Measurements from ENCODE around the gene RPL22L1.
"Not testable (repeated sequence)": the region's sequence is repeated elsewhere in the genome, so short reads cannot be mapped to it uniquely, and the experiment has no call there.

RPL22L1 gene

DNA sequence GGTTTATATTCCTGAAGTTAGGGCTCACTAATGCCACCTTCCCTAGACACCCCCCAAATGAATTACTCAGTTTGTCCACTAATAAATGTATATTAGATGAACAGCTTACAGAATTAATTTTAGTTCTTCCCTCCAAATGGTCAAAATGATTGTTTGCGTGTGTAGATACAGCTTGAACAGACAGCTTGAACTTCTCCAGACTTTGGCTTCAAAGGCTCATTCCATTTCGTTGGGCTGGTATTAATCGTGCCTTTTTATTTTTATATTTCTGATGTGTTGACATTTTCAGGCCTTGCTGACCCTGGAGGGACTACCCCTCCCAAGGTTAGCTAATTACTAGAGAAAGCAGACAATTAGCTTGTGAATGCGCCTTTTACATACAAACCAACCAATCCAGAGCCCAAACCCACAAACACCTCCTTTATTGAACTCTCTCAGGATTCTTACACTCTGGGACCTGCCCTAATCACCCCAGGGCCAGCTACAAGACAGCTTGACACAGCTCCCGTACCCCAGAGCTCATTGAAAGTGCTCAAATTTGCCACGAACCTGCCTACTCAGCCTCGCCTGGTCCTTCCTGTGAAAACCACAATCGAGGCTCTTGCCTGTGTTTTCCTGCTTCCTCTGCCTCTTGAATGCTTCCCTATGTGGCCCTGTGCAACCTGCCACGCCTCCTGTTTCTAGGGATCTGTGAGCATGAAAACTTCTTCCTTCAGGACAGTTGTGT lies 40.3 kb downstream of the RPL22L1 start:
- no peak for DNase-seq (ENCODE audit: low read depth)
- H3K4me3 ChIP-seq (ENCODE audit: low read depth, low read length), result no peak overlapping the region
- TF ChIP-seq, protein P1, sequence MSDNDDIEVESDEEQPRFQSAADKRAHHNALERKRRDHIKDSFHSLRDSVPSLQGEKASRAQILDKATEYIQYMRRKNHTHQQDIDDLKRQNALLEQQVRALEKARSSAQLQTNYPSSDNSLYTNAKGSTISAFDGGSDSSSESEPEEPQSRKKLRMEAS (IDR thresholded peaks at IDR 0.05; ENCODE audit: low read depth, low read length), result no peak
- TF ChIP-seq MYC (IDR thresholded peaks at IDR 0.05; ENCODE audit: low read depth, low read length), result no peak
- TF ChIP-seq, protein P2, sequence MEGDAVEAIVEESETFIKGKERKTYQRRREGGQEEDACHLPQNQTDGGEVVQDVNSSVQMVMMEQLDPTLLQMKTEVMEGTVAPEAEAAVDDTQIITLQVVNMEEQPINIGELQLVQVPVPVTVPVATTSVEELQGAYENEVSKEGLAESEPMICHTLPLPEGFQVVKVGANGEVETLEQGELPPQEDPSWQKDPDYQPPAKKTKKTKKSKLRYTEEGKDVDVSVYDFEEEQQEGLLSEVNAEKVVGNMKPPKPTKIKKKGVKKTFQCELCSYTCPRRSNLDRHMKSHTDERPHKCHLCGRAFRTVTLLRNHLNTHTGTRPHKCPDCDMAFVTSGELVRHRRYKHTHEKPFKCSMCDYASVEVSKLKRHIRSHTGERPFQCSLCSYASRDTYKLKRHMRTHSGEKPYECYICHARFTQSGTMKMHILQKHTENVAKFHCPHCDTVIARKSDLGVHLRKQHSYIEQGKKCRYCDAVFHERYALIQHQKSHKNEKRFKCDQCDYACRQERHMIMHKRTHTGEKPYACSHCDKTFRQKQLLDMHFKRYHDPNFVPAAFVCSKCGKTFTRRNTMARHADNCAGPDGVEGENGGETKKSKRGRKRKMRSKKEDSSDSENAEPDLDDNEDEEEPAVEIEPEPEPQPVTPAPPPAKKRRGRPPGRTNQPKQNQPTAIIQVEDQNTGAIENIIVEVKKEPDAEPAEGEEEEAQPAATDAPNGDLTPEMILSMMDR (IDR thresholded peaks at IDR 0.05; ENCODE audit: low read depth, low read length), result no peak
- no peak for TF ChIP-seq POLR2A (IDR thresholded peaks at IDR 0.05; ENCODE audit: extremely low read depth, insufficient read length)

DNA sequence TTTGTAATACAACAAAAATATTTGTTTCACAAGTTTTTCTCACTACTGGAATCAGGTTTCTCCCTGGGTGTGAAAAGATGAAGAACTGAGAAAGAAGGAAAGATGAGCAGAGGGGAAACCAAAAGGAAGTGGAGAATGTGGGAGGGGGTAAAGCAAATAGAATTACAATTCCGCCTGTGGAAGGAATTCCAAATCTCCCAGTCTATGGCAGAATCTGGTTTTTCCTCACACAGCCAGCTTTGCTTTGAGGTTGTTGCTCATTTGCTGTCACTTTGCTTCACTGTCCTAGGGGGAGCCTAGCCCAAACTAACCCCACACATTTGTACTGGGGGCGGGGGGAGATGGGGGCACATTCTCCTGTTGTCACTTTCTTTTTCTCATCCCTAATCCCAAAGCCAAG lies 43.9 kb downstream of the RPL22L1 start:
- TF ChIP-seq, protein P1 (IDR thresholded peaks at IDR 0.05; ENCODE audit: low read depth, low read length), result no peak
- TF ChIP-seq POLR2A (IDR thresholded peaks at IDR 0.05; ENCODE audit: extremely low read depth, insufficient read length), result no peak
- no peak overlapping the region for H3K4me3 ChIP-seq (ENCODE audit: low read depth, low read length)
- no peak for DNase-seq (ENCODE audit: low read depth)

DNA sequence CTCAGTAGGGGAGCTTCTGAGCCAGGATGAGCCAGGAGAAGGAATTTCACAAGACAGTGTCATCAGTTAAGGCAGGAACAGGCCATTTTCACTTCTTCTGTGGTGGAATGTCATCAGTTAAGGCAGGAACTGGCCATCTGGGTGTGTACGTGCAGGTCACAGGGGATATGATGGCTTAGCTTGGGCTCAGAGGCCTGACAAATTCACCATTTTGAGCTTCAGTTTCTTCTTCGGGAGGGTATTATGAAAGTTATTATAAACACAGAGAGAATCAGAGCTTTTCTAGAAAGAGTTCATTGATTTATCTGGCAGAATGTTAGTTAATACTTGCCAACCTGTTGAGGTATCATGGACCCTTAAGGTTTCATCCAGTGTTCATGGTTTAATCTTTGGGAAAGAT lies 46.4 kb downstream of the RPL22L1 start:
- not testable (repeated sequence) for H3K4me3 ChIP-seq (ENCODE audit: low read depth, low read length)

DNA sequence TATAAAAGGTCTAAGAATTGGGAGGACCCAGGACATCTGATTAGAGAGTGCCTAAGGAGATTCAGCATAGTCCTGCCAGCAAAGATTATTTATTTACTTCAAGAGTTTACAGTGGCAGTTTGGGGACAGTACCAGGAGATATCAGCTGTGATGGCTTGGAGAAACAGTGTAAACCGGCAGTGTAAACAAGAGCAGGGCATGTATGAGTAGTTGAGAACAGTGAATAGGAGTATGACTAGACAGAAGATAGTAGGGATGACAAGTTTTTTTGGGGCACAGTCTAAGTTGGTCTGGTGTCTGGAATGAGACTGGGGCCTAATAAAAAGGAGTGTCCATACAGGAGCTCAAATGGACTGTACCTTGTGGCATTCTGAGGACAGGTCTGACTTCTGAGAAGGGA lies 51.7 kb downstream of the RPL22L1 start:
- H3K4me3 ChIP-seq (ENCODE audit: low read depth, low read length), result not testable (repeated sequence)

More for the DNA sequence above, 46.4 kb downstream of the RPL22L1 start:
- DNase-seq (ENCODE audit: low read depth), result not testable (repeated sequence)

DNA sequence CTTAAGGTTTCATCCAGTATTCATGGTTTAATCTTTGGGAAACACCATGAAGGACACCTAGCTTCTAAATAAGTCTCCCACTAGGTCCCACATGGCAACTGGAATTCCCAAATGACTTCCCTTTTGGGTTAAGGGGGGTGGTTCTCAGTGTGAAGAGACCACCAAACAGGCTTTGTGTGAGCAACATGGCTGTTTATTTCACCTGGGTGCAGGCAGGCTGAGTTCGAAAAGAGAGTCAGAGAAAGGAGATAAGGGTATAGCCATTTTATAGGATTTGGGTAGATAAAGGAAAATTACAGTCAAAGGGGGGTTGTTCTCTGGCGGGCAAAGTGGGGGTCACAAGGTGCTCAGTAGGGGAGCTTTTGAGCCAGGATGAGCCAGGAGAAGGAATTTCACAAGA lies 52.5 kb downstream of the RPL22L1 start:
- not testable (repeated sequence) for H3K4me3 ChIP-seq (ENCODE audit: low read depth, low read length); DNase-seq (ENCODE audit: low read depth)

More for the DNA sequence above, 51.7 kb downstream of the RPL22L1 start:
- not testable (repeated sequence) for DNase-seq (ENCODE audit: low read depth)

DNA sequence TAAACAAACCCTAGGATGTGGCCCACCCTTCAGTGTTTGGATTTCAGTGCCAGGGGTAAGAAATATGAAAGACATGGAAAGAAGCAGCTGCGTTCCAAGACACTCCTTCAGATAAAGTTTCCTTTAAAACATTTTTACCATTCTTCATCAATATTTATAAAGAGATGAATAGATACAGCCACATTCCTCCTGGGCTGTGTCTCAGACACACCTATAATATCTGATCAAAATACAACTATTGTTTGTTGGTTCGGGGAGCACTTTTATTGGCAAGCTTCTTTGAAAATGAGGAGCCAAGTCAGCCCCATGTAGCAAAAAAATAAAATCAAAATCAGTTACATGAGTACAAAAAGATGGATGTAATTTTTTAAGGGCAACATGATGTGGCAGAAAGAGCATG lies 53.2 kb downstream of the RPL22L1 start:
- TF ChIP-seq, protein P2 (IDR thresholded peaks at IDR 0.05; ENCODE audit: low read depth, low read length), result no peak
- TF ChIP-seq, protein P1 (IDR thresholded peaks at IDR 0.05; ENCODE audit: low read depth, low read length), result no peak
- TF ChIP-seq MYC (IDR thresholded peaks at IDR 0.05; ENCODE audit: low read depth, low read length), result no peak
- TF ChIP-seq POLR2A (IDR thresholded peaks at IDR 0.05; ENCODE audit: extremely low read depth, insufficient read length), result no peak
- no peak for DNase-seq (ENCODE audit: low read depth)
- no peak overlapping the region for H3K4me3 ChIP-seq (ENCODE audit: low read depth, low read length)

DNA sequence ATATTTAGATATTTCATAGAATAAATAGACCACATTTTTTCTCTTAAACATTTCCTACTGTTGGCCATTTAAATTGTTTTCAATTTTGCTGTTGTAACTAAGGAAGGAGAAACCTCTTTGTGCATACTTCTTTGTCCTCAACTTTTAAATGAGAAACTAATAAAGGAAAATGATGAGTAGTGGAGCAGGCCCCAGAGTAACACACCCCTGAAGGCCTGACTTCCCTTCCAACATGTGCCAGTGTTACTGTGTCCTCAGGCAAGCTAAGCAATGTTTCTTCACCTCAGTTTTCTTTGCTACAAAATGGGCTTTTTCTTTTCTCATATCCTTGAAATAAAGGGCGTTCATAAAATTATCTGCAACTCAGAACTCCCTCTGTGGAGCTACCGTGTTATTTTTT lies 53.7 kb downstream of the RPL22L1 start:
- H3K4me3 ChIP-seq (ENCODE audit: low read depth, low read length), result no peak overlapping the region
- no peak for DNase-seq (ENCODE audit: low read depth)
- TF ChIP-seq MYC (IDR thresholded peaks at IDR 0.05; ENCODE audit: low read depth, low read length) (no peak), POLR2A (IDR thresholded peaks at IDR 0.05; ENCODE audit: extremely low read depth, insufficient read length) (no peak)
- TF ChIP-seq, protein P2 (IDR thresholded peaks at IDR 0.05; ENCODE audit: low read depth, low read length), result no peak
- TF ChIP-seq, protein P1 (IDR thresholded peaks at IDR 0.05; ENCODE audit: low read depth, low read length), result no peak

DNA sequence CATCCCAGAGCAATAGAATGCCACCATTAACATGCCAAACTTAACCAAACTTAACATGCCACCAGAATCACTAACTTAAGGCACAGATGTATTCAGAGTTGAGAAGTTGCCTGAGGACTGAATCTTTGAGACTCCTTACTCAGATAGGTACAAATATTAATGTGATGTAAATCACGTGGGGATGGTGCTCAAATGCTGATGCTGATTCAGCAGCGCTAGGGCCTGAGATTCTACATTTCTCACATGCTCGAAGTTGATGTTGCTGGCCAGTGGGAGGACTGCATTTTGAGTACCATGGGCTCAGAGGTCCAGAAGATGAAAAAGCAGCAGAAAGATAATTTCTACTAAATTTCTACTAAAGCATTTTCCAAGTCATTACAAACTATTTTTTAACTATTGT lies 54.1 kb downstream of the RPL22L1 start:
- no peak for DNase-seq (ENCODE audit: low read depth)
- H3K4me3 ChIP-seq (ENCODE audit: low read depth, low read length), result no peak overlapping the region
- TF ChIP-seq, protein P2 (IDR thresholded peaks at IDR 0.05; ENCODE audit: low read depth, low read length), result no peak
- TF ChIP-seq POLR2A (IDR thresholded peaks at IDR 0.05; ENCODE audit: extremely low read depth, insufficient read length) (no peak), MYC (IDR thresholded peaks at IDR 0.05; ENCODE audit: low read depth, low read length) (no peak)
- TF ChIP-seq, protein P1 (IDR thresholded peaks at IDR 0.05; ENCODE audit: low read depth, low read length), result no peak
